Keratinocyte (primary cell): Measurements from ENCODE around the gene CTIF. TPM values are rescaled to one million over a fixed set of nuclear protein-coding genes. Genes with fewer than 3 reads are reported as not detected.

Experiments used
- DNase-seq: peaks from one replicate; pipeline ENCODE4 v3.0.0-alpha.2; 2011; ENCODE audit warnings: low read depth, missing footprints, low spot score
- FAIRE-seq: peaks from 2 replicates; lab custom pipeline; 2011; peaks lifted over from hg19 to GRCh38; lab: Jason Lieb, UNC
- H2AFZ ChIP-seq: 2 replicates; pipeline ENCODE4 v1.6.0; 2012; ENCODE audit warnings: low read length, control low read depth, inconsistent platforms; ENCODE audit not compliant: control insufficient read depth
- H3K27ac ChIP-seq: 2 replicates; pipeline ENCODE4 v1.5.1; 2011; ENCODE audit warnings: low read length; ENCODE audit not compliant: control insufficient read depth, insufficient read depth
- H3K27me3 ChIP-seq: 3 replicates; pipeline ENCODE4 v1.6.0; 2011; ENCODE audit warnings: low read length; ENCODE audit not compliant: control insufficient read depth, insufficient read depth; ENCODE audit errors: extremely low read depth
- H3K36me3 ChIP-seq, 2 experiments: 2 replicates in 1 of 2; 3 replicates in 1 of 2; pipeline ENCODE4 v1.5.1; 2011; ENCODE audit warnings: low read length in 2 of 2, mild to moderate bottlenecking in 1 of 2; ENCODE audit not compliant: control insufficient read depth in 2 of 2, insufficient read depth in 2 of 2; ENCODE audit errors: extremely low read depth in 1 of 2
- H3K4me1 ChIP-seq: 3 replicates; pipeline ENCODE4 v1.5.1; 2011; ENCODE audit warnings: low read length; ENCODE audit not compliant: control insufficient read depth, insufficient read depth; ENCODE audit errors: extremely low read depth
- H3K4me2 ChIP-seq: 3 replicates; pipeline ENCODE4 v1.6.0; 2011; ENCODE audit warnings: low read depth, low read length; ENCODE audit not compliant: control insufficient read depth, insufficient read depth; ENCODE audit errors: extremely low read depth
- H3K4me3 ChIP-seq, 3 experiments: fragments of 200-600 bp in 1 of 3; sonication (generic) in 1 of 3; 2 replicates in 2 of 3; 3 replicates in 1 of 3; pipeline ENCODE4 v1.5.1; 2011 to 2016; ENCODE audit warnings: low read length in 3 of 3, mild to moderate bottlenecking in 3 of 3, control low read depth in 2 of 3, inconsistent platforms in 1 of 3, low read depth in 1 of 3, mixed read lengths in 1 of 3, mixed run types in 1 of 3, moderate library complexity in 1 of 3; ENCODE audit not compliant: control insufficient read depth in 2 of 3, insufficient read depth in 2 of 3; ENCODE audit errors: extremely low read depth in 1 of 3
- H3K79me2 ChIP-seq: 2 replicates; pipeline ENCODE4 v1.6.0; 2012; ENCODE audit warnings: low read length; ENCODE audit not compliant: control insufficient read depth, insufficient read depth
- H3K9ac ChIP-seq: 3 replicates; pipeline ENCODE4 v1.6.0; 2011; ENCODE audit warnings: low read length; ENCODE audit not compliant: control insufficient read depth, insufficient read depth; ENCODE audit errors: extremely low read depth
- H3K9me1 ChIP-seq: 3 replicates; pipeline ENCODE4 v1.6.0; 2011; ENCODE audit warnings: low read length; ENCODE audit not compliant: control insufficient read depth, insufficient read depth; ENCODE audit errors: extremely low read depth
- H3K9me3 ChIP-seq: 2 replicates; pipeline ENCODE4 v1.5.1; 2012; ENCODE audit warnings: low read depth, low read length; ENCODE audit not compliant: control insufficient read depth
- H4K20me1 ChIP-seq: 3 replicates; pipeline ENCODE4 v1.6.0; 2011; ENCODE audit warnings: low read length; ENCODE audit not compliant: control insufficient read depth, insufficient read depth; ENCODE audit errors: extremely low read depth
- EZH2 ChIP-seq: IDR thresholded peaks from one replicate; pipeline ENCODE4 v1.6.1; 2012; ENCODE audit warnings: inconsistent platforms, mild to moderate bottlenecking, low read length, moderate library complexity
- dilution Hi-C: fragments of 300-500 bp; cut with MboI; formaldehyde crosslinking; loops from one replicate; pipeline ENCODE4 v1.7.0; 2020; ENCODE audit warnings: low sequenced_read_pairs; ENCODE audit not compliant: extremely low pct_ligation_motif_present
- polyA plus RNA-seq, 5 experiments: library from polyadenylated mRNA; depleted of rRNA in 3 of 5; stranded (reverse) in 3 of 5; stranded (forward) in 1 of 5; unstranded in 1 of 5; fragments of >200 nt; gene quantifications; 1 replicate in 1 of 5; 2 replicates in 3 of 5; 3 replicates in 1 of 5; pipeline versions ENCODE4 v1.2.1 to v1.2.3, GENCODE V29; 2011 to 2012; ENCODE audit warnings: missing spikeins in 2 of 5, low read depth in 1 of 5, low replicate concordance in 1 of 5
- TF ChIP-seq, protein P1 (sequence below), 3 experiments: IDR thresholded peaks in 1 of 3; conservative IDR thresholded peaks in 1 of 3; optimal IDR thresholded peaks in 1 of 3; 2 replicates in 2 of 3; 3 replicates in 1 of 3; pipeline versions ENCODE3 to v1.5.1; 2011; ENCODE audit warnings: low read length in 3 of 3, mild to moderate bottlenecking in 3 of 3, moderate library complexity in 2 of 3, control low read depth in 1 of 3, inconsistent platforms in 1 of 3; ENCODE audit not compliant: insufficient read depth in 2 of 3; ENCODE audit errors: extremely low read depth in 1 of 3

Gene CTIF
- polyA plus RNA-seq, 1 donor (not counting 4 experiments of a cell fraction or from before 2014, with no cell fraction given), result 15.0 TPM

DNA sequence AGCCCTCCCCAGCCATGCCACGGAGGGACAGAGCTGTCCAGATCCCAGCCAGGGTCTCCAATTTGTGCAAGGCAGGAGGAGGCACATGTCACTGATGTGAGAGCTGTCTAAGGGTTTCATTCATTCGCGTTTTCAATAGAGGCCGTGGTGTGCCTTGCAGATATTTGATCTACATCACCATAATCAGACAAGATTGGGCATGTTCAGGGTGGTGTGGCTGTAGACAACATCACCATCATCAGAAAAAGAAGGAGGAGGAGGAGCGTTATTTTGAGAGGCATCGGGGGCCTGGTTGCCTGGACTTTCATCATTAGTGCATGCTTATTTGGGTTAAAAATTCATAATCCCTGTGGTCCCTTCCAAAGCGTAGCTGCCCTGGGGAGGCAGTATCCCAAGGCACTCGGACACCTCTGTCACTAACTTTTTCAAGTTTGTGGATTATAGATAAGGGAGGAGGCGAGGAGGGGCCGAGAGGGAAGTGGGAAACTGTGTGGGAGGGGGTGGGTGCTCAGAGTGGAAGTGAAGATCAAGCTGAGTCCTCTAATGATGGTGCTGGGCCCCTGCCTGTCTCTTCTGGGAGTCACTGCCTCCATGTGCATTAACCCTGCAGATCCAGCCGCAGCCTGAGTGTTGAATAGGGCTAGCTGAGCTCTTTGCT, 194.1 kb downstream of the CTIF start:
- no peaks in the 10 kb centered on the region for H3K79me2 ChIP-seq
- dilution Hi-C loops, result no loop called here
- DNase-seq, result no peak
- H3K9me1 ChIP-seq, result no peaks in the 10 kb centered on the region
- H2AFZ ChIP-seq, result no peak overlapping the region
- H3K4me2 ChIP-seq, result peak overlapping the region; percentile 52
- peak; percentile 71 for FAIRE-seq
- no peaks in the 10 kb centered on the region for H3K9me3 ChIP-seq
- peak overlapping the region; percentile 30 for H3K27ac ChIP-seq
- H3K36me3 ChIP-seq, result peaks cover 0 to 1% of the 10 kb centered on the region in 2 experiments
- no peaks in the 10 kb centered on the region for H4K20me1 ChIP-seq
- H3K27me3 ChIP-seq, result no peaks in the 10 kb centered on the region
- peaks cover 41% of the 10 kb centered on the region for H3K4me1 ChIP-seq
- TF ChIP-seq, protein P1, sequence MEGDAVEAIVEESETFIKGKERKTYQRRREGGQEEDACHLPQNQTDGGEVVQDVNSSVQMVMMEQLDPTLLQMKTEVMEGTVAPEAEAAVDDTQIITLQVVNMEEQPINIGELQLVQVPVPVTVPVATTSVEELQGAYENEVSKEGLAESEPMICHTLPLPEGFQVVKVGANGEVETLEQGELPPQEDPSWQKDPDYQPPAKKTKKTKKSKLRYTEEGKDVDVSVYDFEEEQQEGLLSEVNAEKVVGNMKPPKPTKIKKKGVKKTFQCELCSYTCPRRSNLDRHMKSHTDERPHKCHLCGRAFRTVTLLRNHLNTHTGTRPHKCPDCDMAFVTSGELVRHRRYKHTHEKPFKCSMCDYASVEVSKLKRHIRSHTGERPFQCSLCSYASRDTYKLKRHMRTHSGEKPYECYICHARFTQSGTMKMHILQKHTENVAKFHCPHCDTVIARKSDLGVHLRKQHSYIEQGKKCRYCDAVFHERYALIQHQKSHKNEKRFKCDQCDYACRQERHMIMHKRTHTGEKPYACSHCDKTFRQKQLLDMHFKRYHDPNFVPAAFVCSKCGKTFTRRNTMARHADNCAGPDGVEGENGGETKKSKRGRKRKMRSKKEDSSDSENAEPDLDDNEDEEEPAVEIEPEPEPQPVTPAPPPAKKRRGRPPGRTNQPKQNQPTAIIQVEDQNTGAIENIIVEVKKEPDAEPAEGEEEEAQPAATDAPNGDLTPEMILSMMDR (optimal IDR thresholded peaks at IDR 0.05 in 1 of 3, IDR thresholded peaks at IDR 0.05 in 1 of 3, conservative IDR thresholded peaks at IDR 0.05 in 1 of 3; ENCODE audit: extremely low read depth in 1 of 3, insufficient read depth in 2 of 3, low read length in 3 of 3), result no peak
- TF ChIP-seq EZH2, result no peak
- H3K4me3 ChIP-seq, result no peak overlapping the region
- H3K9ac ChIP-seq, result peak overlapping the region; percentile 19

DNA sequence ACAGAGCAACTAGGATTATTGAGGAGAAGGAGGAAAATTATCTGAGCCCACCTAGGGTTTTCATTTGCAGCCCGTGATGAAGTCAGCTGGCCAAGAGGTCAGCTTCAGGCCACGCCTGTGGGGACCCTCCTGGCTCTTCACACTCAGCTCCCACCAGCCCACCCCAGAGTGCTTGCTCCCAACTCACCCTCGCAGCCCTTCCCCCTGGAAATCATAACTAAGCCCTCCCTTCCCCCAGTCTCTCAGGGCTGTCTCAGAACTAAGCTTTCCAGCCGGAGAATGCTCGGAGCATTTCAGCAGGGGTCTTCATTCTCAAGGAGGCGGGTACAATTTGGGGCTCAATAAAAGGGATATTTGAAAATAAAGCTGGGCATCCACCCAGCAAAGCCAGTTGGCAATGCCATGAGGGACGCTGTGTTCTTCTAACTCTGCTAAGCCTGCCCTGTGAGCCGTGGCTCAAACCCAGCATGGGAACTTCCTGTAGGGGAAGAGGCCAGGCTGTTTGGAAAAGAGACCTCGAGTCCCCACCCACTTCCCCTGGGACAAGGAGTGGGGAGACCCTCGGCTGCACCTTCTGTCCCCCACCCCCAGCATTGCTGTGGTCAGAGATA, 194.9 kb downstream of the CTIF start:
- no peak for TF ChIP-seq EZH2
- TF ChIP-seq, protein P1 (optimal IDR thresholded peaks at IDR 0.05 in 1 of 3, IDR thresholded peaks at IDR 0.05 in 1 of 3, conservative IDR thresholded peaks at IDR 0.05 in 1 of 3; ENCODE audit: extremely low read depth in 1 of 3, insufficient read depth in 2 of 3, low read length in 3 of 3), result no peak
- no peak overlapping the region for H3K4me2 ChIP-seq

More for the DNA sequence above, 194.9 kb downstream of the CTIF start:
- Histone ChIP-seq H4K20me1 (no peaks in the 10 kb centered on the region), H3K79me2 (no peaks in the 10 kb centered on the region), H3K9me1 (no peaks in the 10 kb centered on the region), H3K27ac (no peak overlapping the region), H3K4me3 (no peak overlapping the region), H3K27me3 (no peaks in the 10 kb centered on the region), H3K9me3 (no peaks in the 10 kb centered on the region), H2AFZ (no peak overlapping the region), H3K4me1 (peaks cover 38% of the 10 kb centered on the region), H3K36me3 (peaks cover 0 to 1% of the 10 kb centered on the region in 2 experiments), H3K9ac (no peak overlapping the region)
- dilution Hi-C loops, result no loop called here
- no peak for FAIRE-seq
- no peak for DNase-seq
